HepG2 (cell line): Measurements from ENCODE around the gene PPP2R1B.

ENCODE experiments used
- EP300 ChIP-seq, 3 experiments: sonication (generic) in 1 of 3; formaldehyde crosslinking in 1 of 3; IDR thresholded peaks; 2 replicates each; pipeline versions ENCODE4 v1.5.1 to v1.6.1; 2011 to 2020; ENCODE audit warnings: low read depth in 2 of 3, low read length in 2 of 3, borderline replicate concordance in 1 of 3, improper control_type of control experiment in 1 of 3, mild to moderate bottlenecking in 1 of 3, missing genetic modification reagents in 1 of 3, moderate library complexity in 1 of 3
- ETV6 ChIP-seq: sonication (generic); formaldehyde crosslinking; conservative IDR thresholded peaks from 2 replicates; pipeline ENCODE4 v1.4.0; 2020; ENCODE audit warnings: missing genetic modification reagents
- MYNN ChIP-seq: sonication (generic); formaldehyde crosslinking; IDR thresholded peaks from 2 replicates; pipeline ENCODE4 v1.4.0; 2020; ENCODE audit warnings: mild to moderate bottlenecking, low read depth, missing genetic modification reagents
- SMC3 ChIP-seq: IDR thresholded peaks from 2 replicates; pipeline ENCODE4 v1.6.1; 2011; ENCODE audit warnings: low read length, improper control_type of control experiment
- SP1 ChIP-seq, 2 experiments: fragments of 450-650 bp in 1 of 2; sonication (generic) in 1 of 2; formaldehyde crosslinking in 1 of 2; IDR thresholded peaks; 2 replicates each; pipeline versions ENCODE4 v1.4.0 to v1.6.1; 2016 to 2020; ENCODE audit warnings: missing genetic modification reagents in 1 of 2
- SRF ChIP-seq: IDR thresholded peaks from 2 replicates; pipeline ENCODE4 v1.6.1; 2011; ENCODE audit warnings: mild to moderate bottlenecking, low read depth, low read length, moderate library complexity
- ZFX ChIP-seq: sonication (generic); formaldehyde crosslinking; IDR thresholded peaks from 2 replicates; pipeline ENCODE4 v1.4.0; 2020; ENCODE audit warnings: mild to moderate bottlenecking, low read depth, missing genetic modification reagents, moderate library complexity
- TF ChIP-seq, protein P1 (sequence below): sonication (generic); formaldehyde crosslinking; IDR thresholded peaks from 2 replicates; pipeline ENCODE4 v1.5.1; 2020; ENCODE audit warnings: mild to moderate bottlenecking, missing genetic modification reagents, moderate library complexity
- TF ChIP-seq, protein P2 (sequence below): sonication (generic); formaldehyde crosslinking; IDR thresholded peaks from 2 replicates; pipeline ENCODE4 v1.5.0; 2020; ENCODE audit warnings: mild to moderate bottlenecking, missing genetic modification reagents, moderate library complexity

DNA sequence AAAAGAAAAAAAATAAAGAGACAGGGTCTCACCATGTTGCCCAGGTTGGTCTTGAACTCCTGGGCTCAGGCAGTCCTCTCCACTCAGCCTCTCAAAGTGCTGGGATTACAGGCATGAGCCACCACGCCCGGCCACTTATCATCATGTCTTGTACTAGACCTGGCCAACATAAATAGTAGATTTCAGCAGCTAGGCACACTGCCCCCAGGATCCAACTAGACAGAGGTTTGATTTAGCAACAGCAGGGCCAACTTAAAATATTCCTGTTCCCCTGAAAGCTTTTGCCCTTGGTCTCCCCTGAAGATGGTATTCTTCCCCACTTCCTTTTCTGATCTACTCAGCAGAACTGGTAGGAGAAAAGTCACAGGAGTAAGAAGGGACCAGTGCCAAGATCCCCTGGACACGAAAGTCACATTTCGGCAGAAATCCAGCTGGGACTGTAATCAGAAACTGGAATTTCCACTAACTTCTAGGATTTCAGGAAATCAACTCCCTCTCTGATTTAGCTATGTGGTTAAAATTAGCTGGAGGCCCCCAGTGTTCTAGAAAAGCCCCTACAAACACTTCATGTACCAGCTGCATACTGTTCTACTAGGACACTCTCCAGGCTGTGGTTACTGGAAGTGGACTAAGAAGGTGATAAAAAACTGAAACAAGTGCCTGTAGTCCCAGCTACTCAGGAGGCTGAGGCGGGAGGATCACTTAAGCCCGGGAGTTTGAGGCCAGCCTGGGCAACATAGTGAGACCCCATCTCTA lies 8.9 kb upstream of the PPP2R1B start:
- TF ChIP-seq SP1 (IDR thresholded peaks at IDR 0.05) (no peak), SP1 (CRISPR knock-in tag; IDR thresholded peaks at IDR 0.05) (no peak), SRF (no peak), ETV6 (CRISPR knock-in tag) (no peak), MYNN (no peak), ZFX (no peak), SMC3 (no peak), EP300 (IDR thresholded peaks at IDR 0.05; ENCODE audit: low read depth in 2 of 2, low read length in 2 of 2) (no peak), EP300 (CRISPR knock-in tag; IDR thresholded peaks at IDR 0.05; ENCODE audit: borderline replicate concordance) (no peak)
- TF ChIP-seq, protein P1, sequence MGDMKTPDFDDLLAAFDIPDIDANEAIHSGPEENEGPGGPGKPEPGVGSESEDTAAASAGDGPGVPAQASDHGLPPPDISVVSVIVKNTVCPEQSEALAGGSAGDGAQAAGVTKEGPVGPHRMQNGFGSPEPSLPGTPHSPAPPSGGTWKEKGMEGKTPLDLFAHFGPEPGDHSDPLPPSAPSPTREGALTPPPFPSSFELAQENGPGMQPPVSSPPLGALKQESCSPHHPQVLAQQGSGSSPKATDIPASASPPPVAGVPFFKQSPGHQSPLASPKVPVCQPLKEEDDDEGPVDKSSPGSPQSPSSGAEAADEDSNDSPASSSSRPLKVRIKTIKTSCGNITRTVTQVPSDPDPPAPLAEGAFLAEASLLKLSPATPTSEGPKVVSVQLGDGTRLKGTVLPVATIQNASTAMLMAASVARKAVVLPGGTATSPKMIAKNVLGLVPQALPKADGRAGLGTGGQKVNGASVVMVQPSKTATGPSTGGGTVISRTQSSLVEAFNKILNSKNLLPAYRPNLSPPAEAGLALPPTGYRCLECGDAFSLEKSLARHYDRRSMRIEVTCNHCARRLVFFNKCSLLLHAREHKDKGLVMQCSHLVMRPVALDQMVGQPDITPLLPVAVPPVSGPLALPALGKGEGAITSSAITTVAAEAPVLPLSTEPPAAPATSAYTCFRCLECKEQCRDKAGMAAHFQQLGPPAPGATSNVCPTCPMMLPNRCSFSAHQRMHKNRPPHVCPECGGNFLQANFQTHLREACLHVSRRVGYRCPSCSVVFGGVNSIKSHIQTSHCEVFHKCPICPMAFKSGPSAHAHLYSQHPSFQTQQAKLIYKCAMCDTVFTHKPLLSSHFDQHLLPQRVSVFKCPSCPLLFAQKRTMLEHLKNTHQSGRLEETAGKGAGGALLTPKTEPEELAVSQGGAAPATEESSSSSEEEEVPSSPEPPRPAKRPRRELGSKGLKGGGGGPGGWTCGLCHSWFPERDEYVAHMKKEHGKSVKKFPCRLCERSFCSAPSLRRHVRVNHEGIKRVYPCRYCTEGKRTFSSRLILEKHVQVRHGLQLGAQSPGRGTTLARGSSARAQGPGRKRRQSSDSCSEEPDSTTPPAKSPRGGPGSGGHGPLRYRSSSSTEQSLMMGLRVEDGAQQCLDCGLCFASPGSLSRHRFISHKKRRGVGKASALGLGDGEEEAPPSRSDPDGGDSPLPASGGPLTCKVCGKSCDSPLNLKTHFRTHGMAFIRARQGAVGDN (CRISPR knock-in tag) = no peak
- TF ChIP-seq, protein P2, sequence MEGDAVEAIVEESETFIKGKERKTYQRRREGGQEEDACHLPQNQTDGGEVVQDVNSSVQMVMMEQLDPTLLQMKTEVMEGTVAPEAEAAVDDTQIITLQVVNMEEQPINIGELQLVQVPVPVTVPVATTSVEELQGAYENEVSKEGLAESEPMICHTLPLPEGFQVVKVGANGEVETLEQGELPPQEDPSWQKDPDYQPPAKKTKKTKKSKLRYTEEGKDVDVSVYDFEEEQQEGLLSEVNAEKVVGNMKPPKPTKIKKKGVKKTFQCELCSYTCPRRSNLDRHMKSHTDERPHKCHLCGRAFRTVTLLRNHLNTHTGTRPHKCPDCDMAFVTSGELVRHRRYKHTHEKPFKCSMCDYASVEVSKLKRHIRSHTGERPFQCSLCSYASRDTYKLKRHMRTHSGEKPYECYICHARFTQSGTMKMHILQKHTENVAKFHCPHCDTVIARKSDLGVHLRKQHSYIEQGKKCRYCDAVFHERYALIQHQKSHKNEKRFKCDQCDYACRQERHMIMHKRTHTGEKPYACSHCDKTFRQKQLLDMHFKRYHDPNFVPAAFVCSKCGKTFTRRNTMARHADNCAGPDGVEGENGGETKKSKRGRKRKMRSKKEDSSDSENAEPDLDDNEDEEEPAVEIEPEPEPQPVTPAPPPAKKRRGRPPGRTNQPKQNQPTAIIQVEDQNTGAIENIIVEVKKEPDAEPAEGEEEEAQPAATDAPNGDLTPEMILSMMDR (CRISPR knock-in tag) = no peak
